Activated T-cell treated with anti-CD3 and anti-CD28 coated beads, Interleukin-2, amount 50 U/mL, for 4 hours (primary cell): ENCODE results near the gene NAGS. TPM values are rescaled to one million over a fixed set of nuclear protein-coding genes. Genes with fewer than 3 reads are reported as not detected.
A peak's percentile ranks its signal among the peaks of the same experiment; 100 is the strongest.
"Not testable (repeated sequence)": the region's sequence is repeated elsewhere in the genome, so short reads cannot be mapped to it uniquely, and the experiment has no call there.

ENCODE experiments used
- ATAC-seq, 2 donors: fragments of 200-7000 bp; cut with Tn5 transposase; one replicate each; pipeline ENCODE4 v1.10.0; 2021
- DNase-seq: peaks from one replicate; pipeline ENCODE4 v3.0.0-alpha.2; 2020
- H3K27me3 Mint-ChIP-seq: one replicate; pipeline ENCODE4 v1.8.0; 2021; ENCODE audit warnings: low read depth, mixed read lengths
- H3K36me3 Mint-ChIP-seq: one replicate; pipeline ENCODE4 v1.8.0; 2022; ENCODE audit warnings: mixed read lengths; ENCODE audit not compliant: insufficient read depth
- H3K4me1 Mint-ChIP-seq: one replicate; pipeline ENCODE4 v1.8.0; 2021; ENCODE audit warnings: low read depth, mixed read lengths
- H3K4me3 Mint-ChIP-seq: one replicate; pipeline ENCODE4 v1.8.0; 2021; ENCODE audit warnings: mild to moderate bottlenecking, moderate library complexity, mixed read lengths
- H3K9me3 Mint-ChIP-seq: one replicate; pipeline ENCODE4 v1.8.0; 2021; ENCODE audit warnings: mixed read lengths
- total RNA-seq, 3 donors: library from RNA; stranded (reverse); gene quantifications; one replicate each; pipeline ENCODE4 v1.2.1, GENCODE V29; 2021

The NAGS gene
- total RNA-seq, 3 donors from 2014 or later = 0.25 to 0.52 (median 0.45) TPM

DNA sequence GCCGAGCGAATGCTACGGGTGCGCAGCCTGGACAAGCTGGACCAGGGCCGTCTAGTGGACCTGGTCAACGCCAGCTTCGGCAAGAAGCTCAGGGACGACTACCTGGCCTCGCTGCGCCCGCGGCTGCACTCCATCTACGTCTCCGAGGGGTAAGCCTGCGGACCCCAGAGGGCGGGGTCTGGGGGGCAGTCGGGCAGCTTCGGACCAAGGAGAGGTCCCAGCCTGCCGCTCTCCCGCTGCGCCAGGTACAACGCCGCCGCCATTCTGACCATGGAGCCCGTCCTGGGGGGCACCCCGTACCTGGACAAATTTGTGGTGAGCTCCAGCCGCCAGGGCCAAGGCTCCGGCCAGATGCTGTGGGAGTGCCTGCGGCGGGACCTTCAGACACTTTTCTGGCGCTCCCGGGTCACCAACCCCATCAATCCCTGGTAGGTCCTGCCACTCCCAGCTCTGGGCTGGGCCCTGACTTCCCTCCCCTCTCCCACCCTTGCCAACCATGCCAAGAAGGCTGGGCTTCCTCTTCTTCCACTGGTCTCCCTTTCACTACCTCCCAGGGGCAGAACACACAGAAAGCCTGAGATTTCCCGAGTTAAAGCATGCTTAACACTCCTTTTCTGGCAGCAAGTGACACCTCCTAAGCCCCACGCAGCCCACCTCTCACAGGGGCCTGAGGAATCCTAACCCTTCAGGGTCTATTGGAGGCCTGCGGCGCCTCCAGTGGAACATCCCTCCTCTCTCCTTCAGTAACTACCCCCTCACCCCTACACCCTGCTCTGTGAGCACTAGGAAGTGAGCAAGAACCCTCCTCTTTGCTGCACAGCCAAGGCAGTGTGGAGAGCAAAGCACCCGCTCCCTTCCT lies 3.2 kb downstream of the NAGS start:
- H3K36me3 Mint-ChIP-seq = peaks cover 13% of the 10 kb centered on the region
- no peak for ATAC-seq
- no peaks in the 10 kb centered on the region for H3K9me3 Mint-ChIP-seq
- H3K4me1 Mint-ChIP-seq = peaks cover 26% of the 10 kb centered on the region
- H3K4me3 Mint-ChIP-seq = peak overlapping the region; percentile 82
- H3K27me3 Mint-ChIP-seq = peaks cover 2% of the 10 kb centered on the region
- DNase-seq = no peak

- no peak for DNase-seq
- ATAC-seq = no peak
- Mint-ChIP-seq H3K36me3 (peaks cover 13% of the 10 kb centered on the region), H3K9me3 (no peaks in the 10 kb centered on the region), H3K4me1 (peaks cover 26% of the 10 kb centered on the region), H3K4me3 (peak overlapping the region; percentile 82), H3K27me3 (peaks cover 2% of the 10 kb centered on the region)
Measured at GRCh38 chr17:44008205-44008909, 3.9 kb downstream of the NAGS start.

DNA sequence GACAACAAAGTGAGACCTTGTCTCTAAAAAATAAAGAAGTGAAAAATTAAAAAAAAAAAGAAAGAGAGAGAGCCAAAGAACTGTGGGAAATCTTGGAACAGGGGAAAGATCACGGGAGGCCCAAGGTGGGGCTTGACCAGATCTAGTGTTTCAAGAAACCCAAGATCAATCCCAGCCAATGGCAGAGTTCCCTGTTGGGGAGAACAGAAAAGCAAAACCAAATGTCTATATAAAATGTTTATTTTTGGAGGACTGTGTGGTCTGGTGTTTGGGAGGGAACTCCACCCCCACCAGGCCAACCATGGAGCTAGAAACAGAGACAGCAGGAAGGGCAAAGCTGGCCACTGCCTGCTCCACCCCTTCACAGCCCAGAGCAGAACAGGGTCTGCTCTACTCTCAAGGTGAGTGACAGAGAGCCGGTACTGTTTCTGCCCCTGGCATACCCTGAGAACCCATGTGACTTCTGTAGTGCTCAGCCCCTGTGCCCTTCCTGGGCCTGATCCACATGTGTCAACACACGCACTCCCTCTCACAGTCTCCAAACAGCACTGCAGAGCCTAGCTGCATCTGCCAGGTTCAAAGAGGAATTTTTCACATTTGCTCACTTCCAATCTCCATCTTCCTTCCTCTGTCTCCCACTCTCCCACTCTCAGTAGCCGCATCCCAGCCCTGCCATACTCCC lies 6.7 kb downstream of the NAGS start:
- Mint-ChIP-seq H3K4me3 (no peak overlapping the region), H3K4me1 (peaks cover 28% of the 10 kb centered on the region), H3K9me3 (no peaks in the 10 kb centered on the region), H3K27me3 (peaks cover under 1% of the 10 kb centered on the region), H3K36me3 (peaks cover 13% of the 10 kb centered on the region)
- no peak for DNase-seq
- ATAC-seq = no peak

- ATAC-seq = no peak
- no peak overlapping the region for H3K4me3 Mint-ChIP-seq
- no peaks in the 10 kb centered on the region for H3K27me3 Mint-ChIP-seq
- peaks cover 21% of the 10 kb centered on the region for H3K4me1 Mint-ChIP-seq
- DNase-seq = no peak
- H3K36me3 Mint-ChIP-seq = peaks cover 13% of the 10 kb centered on the region
- no peaks in the 10 kb centered on the region for H3K9me3 Mint-ChIP-seq
Measured at GRCh38 chr17:44011876-44012275, 7.5 kb downstream of the NAGS start.

GRCh38 chr17:44012391-44012790 lies 8.0 kb downstream of the NAGS start:
- ATAC-seq (no peak), DNase-seq (no peak)
- no peaks in the 10 kb centered on the region for H3K27me3 Mint-ChIP-seq
- H3K36me3 Mint-ChIP-seq = peaks cover 13% of the 10 kb centered on the region
- H3K9me3 Mint-ChIP-seq = no peaks in the 10 kb centered on the region
- peaks cover 18% of the 10 kb centered on the region for H3K4me1 Mint-ChIP-seq
- H3K4me3 Mint-ChIP-seq = no peak overlapping the region

DNA sequence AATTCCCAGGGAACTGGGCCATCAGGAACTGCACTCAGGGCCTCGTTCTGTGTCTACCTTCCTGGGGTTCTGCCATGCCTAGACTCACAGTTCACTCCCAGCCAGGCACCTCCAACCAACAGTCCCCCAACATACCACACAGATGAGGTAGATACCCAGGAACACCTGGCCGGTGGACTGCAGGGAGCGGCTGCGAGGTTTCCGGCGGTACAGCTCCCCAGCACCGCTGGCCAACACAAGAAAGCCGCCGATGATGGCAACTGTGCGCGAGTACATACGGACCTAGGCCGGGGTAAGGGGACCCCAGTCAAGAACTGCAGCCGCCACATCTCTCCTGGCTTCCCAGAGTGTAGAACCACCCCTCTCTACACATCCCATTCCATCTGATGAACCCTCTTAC lies 8.5 kb downstream of the NAGS start:
- no peak for ATAC-seq
- no peak for DNase-seq
- Mint-ChIP-seq H3K27me3 (no peaks in the 10 kb centered on the region), H3K4me3 (peak overlapping the region; percentile 99), H3K36me3 (peaks cover 13% of the 10 kb centered on the region), H3K9me3 (no peaks in the 10 kb centered on the region), H3K4me1 (peaks cover 15% of the 10 kb centered on the region)

GRCh38 chr17:44014133-44014436 lies 9.7 kb downstream of the NAGS start:
- Mint-ChIP-seq H3K27me3 (no peaks in the 10 kb centered on the region), H3K4me3 (peak overlapping the region; percentile 99), H3K4me1 (peaks cover 8% of the 10 kb centered on the region), H3K36me3 (peaks cover 13% of the 10 kb centered on the region), H3K9me3 (no peaks in the 10 kb centered on the region)
- no peak for DNase-seq
- ATAC-seq = peak in 1 of 2 donors; percentile 21

GRCh38 chr17:44014437-44015172 lies 10.2 kb downstream of the NAGS start, which contains the start of gene TMEM101:
TSS of gene TMEM101 (minus strand) at chr17:44014963. CDS start at chr17:44014952, 11 bp downstream.
- Mint-ChIP-seq H3K9me3 (no peaks in the 10 kb centered on the region), H3K27me3 (no peaks in the 10 kb centered on the region), H3K36me3 (peaks cover 10% of the 10 kb centered on the region), H3K4me1 (peaks cover 8% of the 10 kb centered on the region), H3K4me3 (peak within 1 kb of the TSS; percentile 99)
- DNase-seq = peak; percentile 85
- ATAC-seq = peak; percentile 99

DNA sequence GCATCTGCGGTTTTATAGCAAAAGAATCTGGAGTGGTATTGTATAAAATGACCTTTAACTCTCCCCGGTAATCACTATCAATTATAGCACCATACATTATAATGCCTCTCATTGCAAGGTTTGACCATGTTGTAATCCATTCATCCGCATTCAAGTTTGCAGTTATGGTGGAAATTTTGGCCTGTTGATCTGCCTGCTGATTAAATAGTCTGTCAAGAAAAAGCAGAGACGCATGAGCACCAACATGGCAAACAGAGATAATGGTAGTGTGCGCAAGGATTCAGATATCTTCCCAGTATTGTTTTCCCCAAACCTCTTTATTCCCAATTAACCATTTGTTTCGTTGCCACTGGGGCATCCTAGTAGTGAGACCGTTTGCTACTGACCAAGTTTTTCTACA lies 16.8 kb downstream of the NAGS start:
- not testable (repeated sequence) for DNase-seq, H3K4me3 Mint-ChIP-seq, H3K36me3 Mint-ChIP-seq, ATAC-seq, H3K9me3 Mint-ChIP-seq, H3K4me1 Mint-ChIP-seq, H3K27me3 Mint-ChIP-seq

DNA sequence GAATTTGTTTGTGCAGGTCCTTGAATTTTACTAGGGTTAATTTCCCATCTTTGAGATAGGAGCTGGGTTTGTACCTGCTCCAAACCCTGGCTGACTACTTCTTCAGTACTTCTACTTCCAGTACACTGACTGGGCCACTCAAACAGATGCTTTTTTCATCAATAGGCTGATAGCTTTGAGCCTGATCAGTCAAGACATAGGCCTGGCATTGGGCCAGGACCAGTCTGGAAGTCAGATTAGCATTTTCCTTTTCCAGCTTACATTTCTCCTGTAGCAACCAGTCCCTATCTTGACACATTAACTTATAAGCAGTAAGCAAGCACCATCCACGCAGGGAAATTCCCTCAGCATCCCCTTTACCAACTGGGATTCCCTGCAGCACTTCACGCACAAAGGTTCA lies 17.8 kb downstream of the NAGS start:
- ATAC-seq (no peak), DNase-seq (no peak)
- Mint-ChIP-seq H3K4me3 (no peak overlapping the region), H3K4me1 (no peaks in the 10 kb centered on the region), H3K27me3 (no peaks in the 10 kb centered on the region), H3K9me3 (no peaks in the 10 kb centered on the region), H3K36me3 (peaks cover 5% of the 10 kb centered on the region)

GRCh38 chr17:44023545-44024270 lies 19.3 kb downstream of the NAGS start:
- DNase-seq (no peak), ATAC-seq (no peak)
- Mint-ChIP-seq H3K36me3 (peaks cover 5% of the 10 kb centered on the region), H3K9me3 (no peaks in the 10 kb centered on the region), H3K4me1 (no peaks in the 10 kb centered on the region), H3K27me3 (no peaks in the 10 kb centered on the region), H3K4me3 (no peak overlapping the region)

- DNase-seq (no peak), ATAC-seq (no peak)
- Mint-ChIP-seq H3K4me1 (no peaks in the 10 kb centered on the region), H3K4me3 (no peak overlapping the region), H3K36me3 (peaks cover 5% of the 10 kb centered on the region), H3K9me3 (no peaks in the 10 kb centered on the region), H3K27me3 (no peaks in the 10 kb centered on the region)
Measured at GRCh38 chr17:44024271-44024663, 19.8 kb downstream of the NAGS start.

GRCh38 chr17:44024853-44025252 lies 20.4 kb downstream of the NAGS start:
- Mint-ChIP-seq H3K4me1 (no peaks in the 10 kb centered on the region), H3K4me3 (no peak overlapping the region), H3K9me3 (no peaks in the 10 kb centered on the region), H3K36me3 (peaks cover 5% of the 10 kb centered on the region), H3K27me3 (no peaks in the 10 kb centered on the region)
- ATAC-seq = no peak
- no peak for DNase-seq
